ACC112 (cell line): Measurements from ENCODE around the gene SEC23IP.

Experiments
- H2AFZ ChIP-seq: fragments of 200-600 bp; sonication (generic); one replicate; pipeline ENCODE4 v1.6.0; 2017; ENCODE audit warnings: antibody characterized with exemption, low read length; ENCODE audit not compliant: unreplicated experiment
- H3K27ac ChIP-seq: fragments of 200-600 bp; sonication (generic); 2 replicates; pipeline ENCODE4 v1.5.1; 2014; ENCODE audit warnings: low read depth, mild to moderate bottlenecking, antibody characterized with exemption, low read length, moderate library complexity
- H3K27me3 ChIP-seq: fragments of 200-600 bp; sonication (generic); 2 replicates; pipeline ENCODE4 v1.6.1; 2014; ENCODE audit warnings: mild to moderate bottlenecking, antibody characterized with exemption, low read length, moderate library complexity, mixed read lengths; ENCODE audit not compliant: insufficient read depth
- H3K36me3 ChIP-seq: fragments of 200-600 bp; sonication (generic); 2 replicates; pipeline ENCODE4 v1.6.1; 2016; ENCODE audit warnings: mild to moderate bottlenecking, antibody characterized with exemption, low read length, moderate library complexity, mixed read lengths; ENCODE audit not compliant: insufficient read depth
- H3K4me1 ChIP-seq: fragments of 200-600 bp; sonication (generic); one replicate; pipeline ENCODE4 v1.6.1; 2016; ENCODE audit warnings: low read length, mixed read lengths; ENCODE audit not compliant: insufficient read depth, unreplicated experiment, control insufficient read depth
- H3K4me3 ChIP-seq: fragments of 200-600 bp; sonication (generic); 2 replicates; pipeline ENCODE4 v1.5.1; 2014; ENCODE audit warnings: mild to moderate bottlenecking, low read depth, low read length
- H3K79me2 ChIP-seq: fragments of 200-600 bp; sonication (generic); one replicate; pipeline ENCODE4 v1.6.0; 2016; ENCODE audit warnings: low read length; ENCODE audit not compliant: control insufficient read depth, unreplicated experiment, insufficient read depth

Gene SEC23IP

GRCh38 chr10:119973281-119973680 is 80.8 kb downstream of the SEC23IP start:
- Histone ChIP-seq H2AFZ (no peak overlapping the region), H3K4me1 (no peaks in the 10 kb centered on the region), H3K36me3 (no peaks in the 10 kb centered on the region), H3K27me3 (peaks cover 7% of the 10 kb centered on the region; the same call in 1 of the 2 replicates), H3K79me2 (no peaks in the 10 kb centered on the region), H3K4me3 (no peak overlapping the region), H3K27ac (no peak overlapping the region)

- Histone ChIP-seq H3K4me3 (no peak overlapping the region), H3K27ac (no peak overlapping the region), H3K79me2 (no peaks in the 10 kb centered on the region), H2AFZ (no peak overlapping the region), H3K4me1 (no peaks in the 10 kb centered on the region), H3K27me3 (peaks cover 7% of the 10 kb centered on the region), H3K36me3 (no peaks in the 10 kb centered on the region)
Measured at GRCh38 chr10:119976421-119976820, 83.9 kb downstream of the SEC23IP start.

- peaks cover 7% of the 10 kb centered on the region for H3K27me3 ChIP-seq
- no peak overlapping the region for H2AFZ ChIP-seq
- no peaks in the 10 kb centered on the region for H3K79me2 ChIP-seq
- H3K4me3 ChIP-seq, result peak overlapping the region; percentile 21; the same call in 1 of the 2 replicates
- H3K36me3 ChIP-seq, result no peaks in the 10 kb centered on the region
- H3K27ac ChIP-seq, result no peak overlapping the region
- no peaks in the 10 kb centered on the region for H3K4me1 ChIP-seq
Measured at GRCh38 chr10:119980956-119981750, 88.6 kb downstream of the SEC23IP start.

GRCh38 chr10:119981826-119982225 is 89.3 kb downstream of the SEC23IP start:
- Histone ChIP-seq H2AFZ (no peak overlapping the region), H3K4me1 (no peaks in the 10 kb centered on the region), H3K79me2 (no peaks in the 10 kb centered on the region), H3K4me3 (peak overlapping the region; percentile 21; the same call in 1 of the 2 replicates), H3K27me3 (peaks cover 7% of the 10 kb centered on the region), H3K36me3 (no peaks in the 10 kb centered on the region), H3K27ac (no peak overlapping the region)

- no peak overlapping the region for H3K4me3 ChIP-seq
- no peaks in the 10 kb centered on the region for H3K79me2 ChIP-seq
- no peak overlapping the region for H3K27ac ChIP-seq
- no peak overlapping the region for H2AFZ ChIP-seq
- peaks cover 8% of the 10 kb centered on the region for H3K27me3 ChIP-seq
- no peaks in the 10 kb centered on the region for H3K4me1 ChIP-seq
- H3K36me3 ChIP-seq, result no peaks in the 10 kb centered on the region
Measured at GRCh38 chr10:119988333-119988732, 95.8 kb downstream of the SEC23IP start.

DNA sequence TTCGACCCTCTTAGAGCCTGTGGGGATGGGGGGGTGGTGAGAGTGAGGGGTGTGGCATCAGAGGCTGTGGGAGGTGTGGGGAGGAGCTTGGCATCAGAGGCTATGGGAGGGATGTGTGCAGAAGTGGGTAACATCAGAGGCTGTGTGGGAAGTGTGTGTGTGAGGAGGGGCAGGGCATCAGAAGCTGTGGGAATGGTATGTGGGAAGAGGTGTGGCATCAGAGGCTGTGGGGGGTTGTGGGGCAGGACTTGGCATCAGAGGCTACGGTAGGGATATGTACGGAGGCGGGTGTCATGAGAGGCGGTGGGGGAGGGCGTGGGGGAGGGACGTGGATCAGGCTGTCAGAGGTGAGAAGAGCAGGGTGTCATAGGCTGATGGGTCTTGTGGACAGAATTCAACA is 97.4 kb downstream of the SEC23IP start:
- Histone ChIP-seq H3K79me2 (no peaks in the 10 kb centered on the region), H3K36me3 (no peaks in the 10 kb centered on the region), H3K4me1 (no peaks in the 10 kb centered on the region), H3K4me3 (no peak overlapping the region), H2AFZ (no peak overlapping the region), H3K27ac (no peak overlapping the region), H3K27me3 (peaks cover 14% of the 10 kb centered on the region)

DNA sequence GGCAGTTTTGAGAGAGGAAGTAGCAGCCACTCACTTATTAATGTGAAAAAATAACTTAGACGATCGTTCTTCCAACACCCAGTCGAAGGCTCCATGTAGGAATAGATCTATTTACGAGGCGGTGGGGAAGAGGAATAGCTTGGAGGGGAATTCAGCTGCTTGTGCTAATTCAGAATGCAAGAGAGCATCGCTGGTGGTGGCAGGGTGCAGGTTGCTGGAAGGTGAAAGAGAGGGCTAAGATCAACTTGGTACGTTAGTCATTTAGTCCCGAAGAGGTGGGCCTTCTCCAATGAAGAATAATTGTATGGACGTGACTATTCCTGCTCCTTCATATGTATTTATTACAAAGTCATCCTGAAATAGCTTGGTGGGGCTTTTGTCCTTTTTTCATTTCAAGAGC is 98.5 kb downstream of the SEC23IP start:
- H3K27me3 ChIP-seq, result peaks cover 14% of the 10 kb centered on the region
- no peaks in the 10 kb centered on the region for H3K36me3 ChIP-seq
- no peak overlapping the region for H3K4me3 ChIP-seq
- H3K27ac ChIP-seq, result no peak overlapping the region
- no peaks in the 10 kb centered on the region for H3K4me1 ChIP-seq
- H2AFZ ChIP-seq, result no peak overlapping the region
- no peaks in the 10 kb centered on the region for H3K79me2 ChIP-seq

- no peak overlapping the region for H3K27ac ChIP-seq
- no peaks in the 10 kb centered on the region for H3K36me3 ChIP-seq
- peaks cover 14% of the 10 kb centered on the region for H3K27me3 ChIP-seq
- H3K4me3 ChIP-seq, result no peak overlapping the region
- H3K4me1 ChIP-seq, result no peaks in the 10 kb centered on the region
- no peaks in the 10 kb centered on the region for H3K79me2 ChIP-seq
- H2AFZ ChIP-seq, result no peak overlapping the region
Measured at GRCh38 chr10:119991816-119992215, 99.3 kb downstream of the SEC23IP start.
